GM12892 (cell line): ENCODE measurements around the gene TPCN1. TPM values are rescaled to one million over a fixed set of nuclear protein-coding genes. Genes with fewer than 3 reads are reported as not detected.

ENCODE experiments used
- DNase-seq: peaks from one replicate; pipeline ENCODE4 v3.0.0; 2011; ENCODE audit not compliant: insufficient read length
- FAIRE-seq: peaks from 2 replicates; lab custom pipeline; 2011; peaks lifted over from hg19 to GRCh38; lab: Jason Lieb, UNC
- POLR2A ChIP-seq: IDR thresholded peaks from 2 replicates; pipeline ENCODE4 v1.6.1; 2011; ENCODE audit warnings: low read depth, low read length, control low read depth
- POLR2AphosphoS5 ChIP-seq: IDR thresholded peaks from 2 replicates; pipeline ENCODE4 v1.6.1; 2011; ENCODE audit warnings: low read depth, low read length, control low read depth
- TAF1 ChIP-seq: IDR thresholded peaks from 2 replicates; pipeline ENCODE4 v1.6.1; 2011; ENCODE audit warnings: low read depth, mild to moderate bottlenecking, control low read depth, low read length, borderline replicate concordance
- polyA plus RNA-seq: library from polyadenylated mRNA; unstranded; fragments of >200 nt; gene quantifications from one replicate; pipeline ENCODE4 v1.2.1, GENCODE V29; 2012; ENCODE audit warnings: missing spikeins, inconsistent platforms; ENCODE audit not compliant: missing spikeins

The TPCN1 gene
- polyA plus RNA-seq: 23.5 TPM

GRCh38 chr12:113221181-113221996 lies at the start of gene TPCN1:
TSS of gene TPCN1 (plus strand) at chr12:113221464. CDS start at chr12:113226853, 5,389 bp downstream.
- FAIRE-seq: peak; percentile 98
- peak; percentile 91; the same call in 1 of the 2 replicates for TF ChIP-seq TAF1
- peak; percentile 95 for TF ChIP-seq POLR2AphosphoS5
- TF ChIP-seq POLR2A: peak; percentile 97

GRCh38 chr12:113171543-113171942 lies 49.7 kb upstream of the TPCN1 start:
- FAIRE-seq (peak; percentile 30), DNase-seq (no peak)
- no peak for TF ChIP-seq POLR2A
- TF ChIP-seq TAF1: no peak
- no peak for TF ChIP-seq POLR2AphosphoS5

More at GRCh38 chr12:113221181-113221996, at the start of gene TPCN1:
- peak; percentile 90 for DNase-seq

- DNase-seq: no peak
- no peak for FAIRE-seq
- no peak for TF ChIP-seq TAF1
- no peak for TF ChIP-seq POLR2AphosphoS5
- TF ChIP-seq POLR2A: no peak
These were observed 49.1 kb upstream of the TPCN1 start for GRCh38 chr12:113172185-113172584.

GRCh38 chr12:113173081-113173698 lies 48.1 kb upstream of the TPCN1 start:
- DNase-seq (no peak), FAIRE-seq (no peak)

GRCh38 chr12:113174461-113175384 lies 46.5 kb upstream of the TPCN1 start:
- DNase-seq (peak; percentile 94), FAIRE-seq (peak; percentile 83)
- TF ChIP-seq TAF1: no peak
- no peak for TF ChIP-seq POLR2A
- TF ChIP-seq POLR2AphosphoS5: no peak

More at GRCh38 chr12:113173081-113173698, 48.1 kb upstream of the TPCN1 start:
- no peak for TF ChIP-seq POLR2AphosphoS5
- no peak for TF ChIP-seq POLR2A
- no peak for TF ChIP-seq TAF1

- DNase-seq (no peak), FAIRE-seq (no peak)
- TF ChIP-seq POLR2AphosphoS5: no peak
- no peak for TF ChIP-seq POLR2A
- TF ChIP-seq TAF1: no peak
These were observed 42.2 kb upstream of the TPCN1 start for GRCh38 chr12:113179023-113179422.

- TF ChIP-seq POLR2AphosphoS5 (no peak), POLR2A (no peak)
- FAIRE-seq (no peak), DNase-seq (no peak)
These were observed 40.9 kb upstream of the TPCN1 start for GRCh38 chr12:113180333-113180732.

GRCh38 chr12:113181975-113182374 lies 39.3 kb upstream of the TPCN1 start:
- no peak for DNase-seq
- no peak for FAIRE-seq
- TF ChIP-seq POLR2A (no peak), POLR2AphosphoS5 (no peak), TAF1 (no peak)

- no peak for DNase-seq
- TF ChIP-seq POLR2A: no peak
- no peak for FAIRE-seq
These were observed 38.2 kb upstream of the TPCN1 start for GRCh38 chr12:113183030-113183589.

- DNase-seq (no peak), FAIRE-seq (no peak)
- TF ChIP-seq POLR2AphosphoS5 (no peak), POLR2A (no peak), TAF1 (no peak)
These were observed 37.0 kb upstream of the TPCN1 start for GRCh38 chr12:113184098-113184899.

- FAIRE-seq (peak; percentile 92), DNase-seq (peak; percentile 87)
- no peak for TF ChIP-seq TAF1
- TF ChIP-seq POLR2A: no peak
- no peak for TF ChIP-seq POLR2AphosphoS5
These were observed 36.4 kb upstream of the TPCN1 start for GRCh38 chr12:113184900-113185179.
